AG04449 (cell line): ENCODE measurements around the gene RAB30.
A peak's percentile ranks its signal among the peaks of the same experiment; 100 is the strongest.

Source experiments
- CTCF ChIA-PET: fragments of 350-600 bp; formaldehyde crosslinking; extraction: SDS; loops from one replicate; lab custom pipeline; 2021; ENCODE audit warnings: antibody characterized with exemption; lab: Yijun Ruan, JAX
- POLR2A ChIA-PET: fragments of 400-600, 350-600 bp; formaldehyde crosslinking; extraction: SDS; loops from one replicate; lab custom pipeline; 2020; ENCODE audit warnings: antibody characterized with exemption, inconsistent platforms; lab: Yijun Ruan, JAX
- DNase-seq: peaks from one replicate; pipeline ENCODE4 v3.0.0-alpha.2; 2010; ENCODE audit warnings: low read depth, low spot score
- H3K4me3 ChIP-seq: 2 replicates; pipeline ENCODE4 v1.5.1; 2011; ENCODE audit warnings: low read depth, mild to moderate bottlenecking, control low read depth, low read length
- TF ChIP-seq, protein P1 (sequence below): IDR thresholded peaks from one replicate; pipeline ENCODE4 v1.5.1; 2011; ENCODE audit warnings: mild to moderate bottlenecking, moderate library complexity, low read length, control low read depth, inconsistent platforms; ENCODE audit not compliant: insufficient read depth; ENCODE audit errors: missing control alignments

RAB30 gene

DNA sequence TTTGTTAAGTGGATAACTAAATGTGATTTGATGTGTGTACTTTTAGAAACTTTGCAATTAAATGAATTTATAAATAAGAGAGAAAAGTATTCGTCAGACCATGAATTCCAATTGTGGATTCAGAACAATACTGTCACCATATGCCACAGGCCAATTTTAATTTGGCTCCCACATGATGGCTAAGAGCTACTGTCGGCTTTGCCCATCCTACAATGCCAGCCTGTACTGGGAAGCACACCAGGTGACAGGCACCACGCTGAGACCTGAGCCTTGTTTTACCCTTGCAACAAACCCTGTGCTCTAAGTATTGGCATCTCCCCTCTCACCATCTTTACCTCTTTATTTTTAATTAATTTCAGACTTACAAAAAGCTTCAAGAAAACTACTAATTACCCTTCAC, 14.0 kb downstream of the RAB30 start:
- CTCF ChIA-PET, result interaction anchor here (1.5 kb wide), 2 partner anchors 10 to 14 kb away, joined by 3 to 5 read pairs; partner anchors contain the start of gene RAB30
- no peak for DNase-seq
- no peak overlapping the region for H3K4me3 ChIP-seq

DNA sequence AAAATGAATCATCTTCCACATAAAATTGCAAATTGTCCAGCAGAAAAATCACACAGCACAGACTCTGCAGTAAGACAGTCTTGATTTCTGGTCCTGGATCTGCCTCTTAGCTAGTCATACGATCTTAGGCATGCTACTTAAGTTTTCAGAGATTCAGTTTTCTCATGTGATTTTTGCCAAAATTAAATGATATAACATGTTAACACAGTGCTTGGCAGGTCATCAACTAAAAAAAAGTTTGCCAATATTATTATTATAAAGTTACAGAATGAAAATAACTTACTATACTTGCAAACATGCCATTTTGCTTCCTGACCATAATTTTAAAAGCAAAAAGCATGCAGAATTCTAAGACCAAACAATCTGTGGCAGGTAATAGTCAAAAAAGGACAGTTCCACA, 15.1 kb downstream of the RAB30 start:
- no peak for DNase-seq
- POLR2A ChIA-PET, result no interaction called here
- TF ChIP-seq, protein P1, sequence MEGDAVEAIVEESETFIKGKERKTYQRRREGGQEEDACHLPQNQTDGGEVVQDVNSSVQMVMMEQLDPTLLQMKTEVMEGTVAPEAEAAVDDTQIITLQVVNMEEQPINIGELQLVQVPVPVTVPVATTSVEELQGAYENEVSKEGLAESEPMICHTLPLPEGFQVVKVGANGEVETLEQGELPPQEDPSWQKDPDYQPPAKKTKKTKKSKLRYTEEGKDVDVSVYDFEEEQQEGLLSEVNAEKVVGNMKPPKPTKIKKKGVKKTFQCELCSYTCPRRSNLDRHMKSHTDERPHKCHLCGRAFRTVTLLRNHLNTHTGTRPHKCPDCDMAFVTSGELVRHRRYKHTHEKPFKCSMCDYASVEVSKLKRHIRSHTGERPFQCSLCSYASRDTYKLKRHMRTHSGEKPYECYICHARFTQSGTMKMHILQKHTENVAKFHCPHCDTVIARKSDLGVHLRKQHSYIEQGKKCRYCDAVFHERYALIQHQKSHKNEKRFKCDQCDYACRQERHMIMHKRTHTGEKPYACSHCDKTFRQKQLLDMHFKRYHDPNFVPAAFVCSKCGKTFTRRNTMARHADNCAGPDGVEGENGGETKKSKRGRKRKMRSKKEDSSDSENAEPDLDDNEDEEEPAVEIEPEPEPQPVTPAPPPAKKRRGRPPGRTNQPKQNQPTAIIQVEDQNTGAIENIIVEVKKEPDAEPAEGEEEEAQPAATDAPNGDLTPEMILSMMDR, result no peak
- CTCF ChIA-PET, result no interaction called here
- H3K4me3 ChIP-seq, result no peak overlapping the region

More for the DNA sequence above, 14.0 kb downstream of the RAB30 start:
- POLR2A ChIA-PET, result no interaction called here
- TF ChIP-seq, protein P1, result no peak

DNA sequence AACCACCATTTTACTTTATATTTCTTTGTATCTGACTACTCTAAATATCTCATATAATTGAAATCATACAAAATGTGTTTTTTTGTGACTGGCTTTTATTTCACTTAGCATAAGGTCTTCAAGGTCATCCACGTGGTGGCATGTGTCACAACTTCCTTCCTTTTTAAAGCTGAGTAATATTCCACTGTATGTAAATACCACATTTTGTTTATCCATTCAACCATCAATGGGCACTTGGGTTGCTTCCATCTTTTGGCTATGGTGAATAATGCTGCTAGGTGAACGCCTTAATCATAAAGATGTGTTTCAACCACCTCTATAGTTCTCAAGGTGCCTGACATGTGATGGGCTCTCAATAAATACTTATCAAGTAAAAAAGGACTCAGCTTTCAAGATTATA, 15.5 kb downstream of the RAB30 start:
- POLR2A ChIA-PET, result no interaction called here
- H3K4me3 ChIP-seq, result no peak overlapping the region
- CTCF ChIA-PET, result no interaction called here
- TF ChIP-seq, protein P1, result no peak
- no peak for DNase-seq

DNA sequence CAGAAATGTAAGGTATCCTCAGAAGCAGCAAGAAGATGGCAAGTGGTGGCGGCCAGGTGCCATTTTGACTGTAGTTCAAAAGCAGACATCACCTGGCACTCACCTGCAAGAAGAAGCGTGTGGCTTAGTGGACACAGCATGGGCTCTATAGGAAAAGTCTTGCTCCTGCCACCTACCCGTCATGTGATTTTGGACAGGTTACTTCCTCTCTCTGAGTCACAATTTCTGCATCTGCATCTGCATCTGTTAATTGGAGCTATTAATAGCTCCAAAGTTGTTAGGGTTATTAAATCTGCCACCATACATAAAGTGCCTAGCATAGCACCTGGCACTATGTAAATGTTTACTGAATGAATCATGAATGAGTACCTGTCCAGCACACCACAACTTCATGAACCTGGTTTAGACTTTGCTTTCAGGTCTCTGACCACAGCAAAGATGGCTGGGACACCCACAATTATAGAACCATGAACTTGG, 16.8 kb downstream of the RAB30 start:
- CTCF ChIA-PET, result interaction anchor here (0.9 kb wide), 1 partner anchor 14 kb away, joined by 4 read pairs; no protein-coding TSS in a partner anchor

DNA sequence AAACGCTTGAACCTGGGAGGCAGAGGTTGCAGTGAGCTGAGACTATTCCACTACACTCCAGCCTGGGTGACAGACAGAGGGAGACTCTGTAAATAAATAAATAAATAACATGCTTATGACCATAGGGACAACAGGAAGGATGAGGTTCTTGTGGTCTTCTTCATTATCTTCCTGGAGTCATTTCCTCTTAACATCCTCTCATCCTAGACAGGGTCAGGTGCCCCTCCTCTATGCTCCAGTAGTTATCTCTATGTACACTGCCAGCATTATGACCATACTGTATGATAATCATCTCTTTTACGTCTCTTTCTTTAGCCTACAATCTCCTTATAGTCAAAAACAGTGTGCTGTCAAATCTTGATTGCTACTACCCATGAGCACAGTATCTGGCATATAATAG, 17.7 kb downstream of the RAB30 start:
- no peak for DNase-seq
- TF ChIP-seq, protein P1, result no peak
- ChIA-PET CTCF (no interaction called here), POLR2A (no interaction called here)
- H3K4me3 ChIP-seq, result no peak overlapping the region

More for the DNA sequence above, 16.8 kb downstream of the RAB30 start:
- POLR2A ChIA-PET, result no interaction called here
- TF ChIP-seq, protein P1, result no peak
- no peak overlapping the region for H3K4me3 ChIP-seq
- no peak for DNase-seq

DNA sequence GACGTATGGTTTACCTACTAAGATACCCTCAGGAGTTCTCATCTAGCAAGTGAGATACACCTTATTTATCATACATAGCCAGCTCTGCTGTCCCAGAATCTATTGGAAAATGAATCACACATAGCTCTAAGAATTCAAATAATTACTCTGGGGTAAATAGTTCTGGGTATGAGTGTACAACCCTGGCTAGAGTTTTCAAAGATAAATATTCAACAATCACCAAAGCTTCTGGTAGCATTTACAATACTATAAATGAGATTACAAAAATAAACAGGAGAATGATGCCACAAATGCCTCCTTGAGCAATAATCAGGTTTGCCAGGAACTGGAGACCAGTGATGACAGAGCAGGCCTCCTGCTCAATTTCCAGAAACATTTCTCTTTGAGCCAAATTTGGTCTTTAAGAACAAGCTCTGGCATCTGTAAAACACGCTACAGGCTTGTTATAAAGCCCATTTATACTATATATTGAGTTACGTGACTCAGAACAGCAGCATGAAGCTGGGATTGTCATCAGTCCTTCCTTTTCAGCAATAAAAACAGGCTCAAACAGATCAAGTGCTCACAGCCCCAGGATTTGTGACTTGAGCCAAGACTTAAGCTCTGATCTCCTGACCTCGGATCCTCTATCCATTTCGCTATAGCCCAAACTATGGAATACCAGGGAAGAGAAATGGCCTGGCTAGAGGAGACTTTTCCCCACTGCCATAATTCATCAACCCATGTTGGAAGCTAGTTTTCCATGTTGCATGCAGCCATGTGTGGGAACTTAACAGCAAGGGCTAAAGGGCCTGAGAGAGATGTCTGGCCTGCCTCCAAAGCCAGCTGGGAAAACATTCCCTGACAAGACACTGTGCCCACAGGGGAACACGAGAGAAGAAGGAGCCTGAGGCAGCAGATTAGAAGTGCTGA, 19.7 kb downstream of the RAB30 start:
- H3K4me3 ChIP-seq, result peak overlapping the region; percentile 13; the same call in 1 of the 2 replicates
- ChIA-PET POLR2A (interaction anchor here (0.6 to 2.8 kb wide), 10 partner anchors 11 to 105 kb away, joined by 3 to 46 read pairs (median 7); partner anchors contain the start of genes PCF11 and RAB30), CTCF (interaction anchor here (0.6 to 1.8 kb wide), 8 partner anchors 11 to 335 kb away, joined by 3 to 7 read pairs (median 4); no protein-coding TSS in a partner anchor)
- peak; percentile 99 for DNase-seq
- TF ChIP-seq, protein P1, result no peak
